Chondrocyte (in vitro differentiated cells): Measurements from ENCODE around the gene KCND1. TPM values are rescaled to one million over a fixed set of nuclear protein-coding genes. Genes with fewer than 3 reads are reported as not detected.
A peak's percentile ranks its signal among the peaks of the same experiment; 100 is the strongest.

ENCODE experiments used
- DNase-seq: peaks from one replicate; pipeline ENCODE4 v3.0.0; 2021; ENCODE audit warnings: mixed read lengths, low spot score
- H3K27ac Mint-ChIP-seq: one replicate; pipeline ENCODE4 v1.8.0; 2021; ENCODE audit warnings: mild to moderate bottlenecking, moderate library complexity, mixed read lengths; ENCODE audit not compliant: unreplicated experiment
- H3K27me3 Mint-ChIP-seq: 2 replicates; pipeline ENCODE4 v1.8.0; 2021; ENCODE audit warnings: low read depth, mixed read lengths
- H3K36me3 Mint-ChIP-seq: 2 replicates; pipeline ENCODE4 v1.8.0; 2021; ENCODE audit warnings: low read depth, mixed read lengths
- H3K4me1 Mint-ChIP-seq: 2 replicates; pipeline ENCODE4 v1.8.0; 2021; ENCODE audit warnings: low read depth, mild to moderate bottlenecking, mixed read lengths
- H3K4me3 Mint-ChIP-seq: one replicate; pipeline ENCODE4 v1.8.0; 2021; ENCODE audit warnings: mild to moderate bottlenecking, moderate library complexity, mixed read lengths; ENCODE audit not compliant: unreplicated experiment
- H3K9me3 Mint-ChIP-seq: 2 replicates; pipeline ENCODE4 v1.8.0; 2021; ENCODE audit warnings: low read depth, mixed read lengths
- total RNA-seq: library from RNA; stranded (reverse); gene quantifications from 3 replicates; pipeline ENCODE4 v1.2.1, GENCODE V29; 2021
- TF ChIP-seq, protein P1 (sequence below): fragments of 200-600 bp; sonication (generic); IDR thresholded peaks from 2 replicates; pipeline ENCODE4 v1.5.0; 2021; ENCODE audit warnings: antibody characterized with exemption, mild to moderate bottlenecking, moderate library complexity

Gene KCND1
- total RNA-seq, 1 donor from 2014 or later = 1.7 TPM

- TF ChIP-seq, protein P1, sequence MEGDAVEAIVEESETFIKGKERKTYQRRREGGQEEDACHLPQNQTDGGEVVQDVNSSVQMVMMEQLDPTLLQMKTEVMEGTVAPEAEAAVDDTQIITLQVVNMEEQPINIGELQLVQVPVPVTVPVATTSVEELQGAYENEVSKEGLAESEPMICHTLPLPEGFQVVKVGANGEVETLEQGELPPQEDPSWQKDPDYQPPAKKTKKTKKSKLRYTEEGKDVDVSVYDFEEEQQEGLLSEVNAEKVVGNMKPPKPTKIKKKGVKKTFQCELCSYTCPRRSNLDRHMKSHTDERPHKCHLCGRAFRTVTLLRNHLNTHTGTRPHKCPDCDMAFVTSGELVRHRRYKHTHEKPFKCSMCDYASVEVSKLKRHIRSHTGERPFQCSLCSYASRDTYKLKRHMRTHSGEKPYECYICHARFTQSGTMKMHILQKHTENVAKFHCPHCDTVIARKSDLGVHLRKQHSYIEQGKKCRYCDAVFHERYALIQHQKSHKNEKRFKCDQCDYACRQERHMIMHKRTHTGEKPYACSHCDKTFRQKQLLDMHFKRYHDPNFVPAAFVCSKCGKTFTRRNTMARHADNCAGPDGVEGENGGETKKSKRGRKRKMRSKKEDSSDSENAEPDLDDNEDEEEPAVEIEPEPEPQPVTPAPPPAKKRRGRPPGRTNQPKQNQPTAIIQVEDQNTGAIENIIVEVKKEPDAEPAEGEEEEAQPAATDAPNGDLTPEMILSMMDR = no peak
- H3K4me1 Mint-ChIP-seq = peaks cover 14% of the 10 kb centered on the region
- peak within 1 kb of the TSS; percentile 90 for H3K27ac Mint-ChIP-seq
- no peaks in the 10 kb centered on the region for H3K27me3 Mint-ChIP-seq
- DNase-seq = peak; percentile 48
- peaks cover 5% of the 10 kb centered on the region for H3K9me3 Mint-ChIP-seq
- H3K36me3 Mint-ChIP-seq = peaks cover 14% of the 10 kb centered on the region
- H3K4me3 Mint-ChIP-seq = peak within 1 kb of the TSS; percentile 99
Measured at GRCh38 chrX:49002091-49002935, 30.7 kb upstream of the KCND1 start, which contains the start of gene GRIPAP1. TSS of gene GRIPAP1 (minus strand) at chrX:49002264. CDS start at chrX:49002229, 35 bp downstream.

DNA sequence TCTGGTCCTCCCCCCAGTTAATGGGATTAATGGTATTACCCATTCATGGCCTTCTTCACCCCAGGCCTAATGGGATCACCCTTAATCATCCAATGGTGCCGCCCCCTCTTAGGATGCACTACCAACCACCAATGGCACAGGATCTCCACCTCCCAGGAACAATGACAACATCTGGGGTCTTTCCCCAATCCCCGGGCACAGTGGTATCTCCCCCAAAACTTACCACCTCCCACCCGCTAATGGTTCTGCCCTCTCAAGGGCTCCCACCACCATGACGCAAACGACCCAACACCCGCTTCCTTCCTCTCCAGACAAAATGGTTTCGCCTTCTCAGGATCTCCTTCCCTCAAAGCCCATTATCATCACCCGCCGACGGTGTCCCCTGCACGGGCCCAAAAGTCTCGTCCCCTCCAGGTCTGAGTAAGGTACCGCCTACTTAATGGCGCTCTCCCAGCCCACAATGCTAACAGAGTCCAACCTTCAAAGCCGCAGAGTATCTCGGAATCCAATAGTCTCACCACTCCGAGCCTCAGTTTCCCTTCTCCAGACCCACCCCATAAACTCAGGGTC, 30.0 kb upstream of the KCND1 start:
- Mint-ChIP-seq H3K27ac (peak overlapping the region; percentile 90), H3K4me1 (peaks cover 14% of the 10 kb centered on the region), H3K9me3 (peaks cover 10% of the 10 kb centered on the region), H3K36me3 (peaks cover 18% of the 10 kb centered on the region), H3K4me3 (peak overlapping the region; percentile 99), H3K27me3 (no peaks in the 10 kb centered on the region)
- TF ChIP-seq, protein P1 = no peak
- peak; percentile 56 for DNase-seq

DNA sequence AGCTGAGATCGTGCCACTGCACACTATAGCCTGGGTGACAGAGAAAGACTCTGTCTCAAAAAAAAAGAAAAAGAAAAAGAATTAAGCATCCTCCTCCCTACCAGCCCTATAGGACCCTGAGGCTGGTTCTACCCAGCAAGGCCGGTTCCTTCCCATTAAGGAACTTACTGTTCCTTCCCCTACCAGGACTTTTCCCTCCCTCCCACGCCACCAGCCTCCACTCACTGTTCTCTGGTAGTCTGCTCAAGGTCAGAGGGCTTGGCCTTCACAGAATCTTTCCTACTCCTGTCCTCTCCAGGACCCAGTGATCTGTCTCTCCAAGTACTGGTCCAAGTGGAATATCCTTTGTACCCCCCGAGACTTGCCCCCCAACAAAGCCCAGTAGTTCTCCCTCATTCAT, 29.0 kb upstream of the KCND1 start:
- H3K36me3 Mint-ChIP-seq = peaks cover 19% of the 10 kb centered on the region
- peak; percentile 19 for DNase-seq
- peaks cover 11% of the 10 kb centered on the region for H3K9me3 Mint-ChIP-seq
- peaks cover 14% of the 10 kb centered on the region for H3K4me1 Mint-ChIP-seq
- peak overlapping the region; percentile 22 for H3K27ac Mint-ChIP-seq
- TF ChIP-seq, protein P1 = no peak
- no peak overlapping the region for H3K4me3 Mint-ChIP-seq
- H3K27me3 Mint-ChIP-seq = no peaks in the 10 kb centered on the region

- H3K4me3 Mint-ChIP-seq = no peak overlapping the region
- no peak overlapping the region for H3K27ac Mint-ChIP-seq
- H3K4me1 Mint-ChIP-seq = peaks cover 14% of the 10 kb centered on the region
- peaks cover 19% of the 10 kb centered on the region for H3K36me3 Mint-ChIP-seq
- peaks cover 11% of the 10 kb centered on the region for H3K9me3 Mint-ChIP-seq
- DNase-seq = no peak
- TF ChIP-seq, protein P1 = no peak
- no peaks in the 10 kb centered on the region for H3K27me3 Mint-ChIP-seq
Measured at GRCh38 chrX:48999030-48999429, 27.4 kb upstream of the KCND1 start.

DNA sequence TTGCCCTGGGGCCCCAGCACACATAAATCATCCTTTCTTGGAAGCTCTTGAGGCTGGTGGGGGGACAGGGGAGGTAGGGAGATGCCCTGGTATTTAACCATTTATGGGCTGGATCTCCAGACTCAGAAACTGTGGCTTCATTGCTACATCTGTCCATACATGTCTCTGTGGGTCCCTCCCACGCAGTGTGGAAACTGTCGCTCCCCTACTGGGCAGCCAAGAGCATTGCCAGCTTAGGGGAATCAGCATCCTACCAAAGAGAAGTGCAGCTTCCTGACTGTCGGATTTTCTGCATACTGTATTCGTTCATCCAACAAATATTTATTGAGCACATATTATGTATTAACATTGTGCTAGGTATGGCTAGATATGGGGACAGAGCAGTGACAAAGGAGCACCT, 26.7 kb upstream of the KCND1 start:
- no peak overlapping the region for H3K27ac Mint-ChIP-seq
- peaks cover 19% of the 10 kb centered on the region for H3K36me3 Mint-ChIP-seq
- H3K4me1 Mint-ChIP-seq = peaks cover 14% of the 10 kb centered on the region
- H3K27me3 Mint-ChIP-seq = no peaks in the 10 kb centered on the region
- DNase-seq = peak; percentile 26
- TF ChIP-seq, protein P1 = no peak
- H3K4me3 Mint-ChIP-seq = no peak overlapping the region
- H3K9me3 Mint-ChIP-seq = peaks cover 11% of the 10 kb centered on the region
